Dedifferentiated amniotic fluid mesenchymal stem cell (primary cell): ENCODE results near the gene HIRA.
"Not testable (repeated sequence)": the region's sequence is repeated elsewhere in the genome, so short reads cannot be mapped to it uniquely, and the experiment has no call there.

Experiments used
- DNase-seq: peaks from one replicate; pipeline ENCODE4 v3.0.0-alpha.2; 2016; ENCODE audit errors: extremely low spot score

HIRA gene

GRCh38 chr22:19443544-19444211 lies 12.1 kb upstream of the HIRA start:
- DNase-seq, result no peak

DNA sequence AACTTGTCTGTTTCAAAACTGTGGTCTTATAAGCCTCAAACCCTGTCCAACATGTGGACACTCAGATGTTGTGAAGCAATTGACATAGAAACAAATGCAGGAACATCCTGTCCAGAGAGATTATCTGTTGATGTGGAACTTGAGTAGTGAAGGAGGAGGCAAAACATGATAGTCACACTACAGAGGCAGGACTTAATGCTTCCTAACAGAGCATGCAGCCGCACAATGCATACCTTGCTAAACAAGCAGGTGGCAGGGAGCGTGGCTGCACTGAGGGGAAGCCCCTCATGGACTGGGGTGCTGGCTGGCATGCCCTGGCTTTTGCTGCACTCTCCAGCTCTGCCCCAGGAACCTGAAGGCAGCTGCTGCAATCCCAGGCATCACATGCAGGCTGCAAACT lies 10.6 kb upstream of the HIRA start:
- no peak for DNase-seq

DNA sequence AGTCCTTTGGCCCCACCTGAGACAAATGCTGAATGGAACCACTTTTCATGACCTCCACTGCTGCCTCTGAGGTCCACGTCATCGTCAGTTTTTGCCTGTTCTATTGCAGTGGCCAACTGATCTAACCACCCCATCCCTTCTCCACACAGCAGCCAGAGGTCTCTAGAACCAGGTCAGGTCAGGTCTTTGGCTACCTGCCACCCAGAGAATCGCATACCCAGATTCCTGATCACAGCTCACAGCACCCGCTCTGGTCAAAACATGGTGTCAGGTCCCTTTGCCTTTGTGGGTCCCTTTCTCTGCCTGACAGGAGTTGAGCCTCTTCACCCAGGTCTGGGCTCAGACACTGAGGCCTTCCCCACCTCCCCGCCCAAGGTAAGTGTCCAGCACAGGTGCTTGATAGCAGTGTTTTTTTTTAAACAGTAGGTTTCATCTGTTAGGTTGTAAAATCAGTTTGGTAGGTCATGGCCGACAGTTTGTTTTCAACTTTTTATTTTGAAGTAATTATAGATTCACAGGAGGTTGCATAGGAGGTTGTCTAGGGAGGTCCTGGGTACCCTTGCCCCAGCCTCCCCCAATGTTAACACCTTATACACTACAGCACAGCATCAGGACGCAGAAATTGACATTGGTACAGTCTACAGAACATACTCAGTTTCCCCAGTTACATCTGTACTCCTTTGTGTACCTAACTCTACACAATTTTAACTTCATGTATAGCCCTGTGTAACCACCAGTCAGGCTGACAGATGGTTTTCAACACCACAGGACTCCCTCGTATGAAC lies 9.1 kb upstream of the HIRA start:
- DNase-seq, result no peak

- DNase-seq, result no peak
These were observed 6.8 kb upstream of the HIRA start for GRCh38 chr22:19438298-19438697.

- not testable (repeated sequence) for DNase-seq
These were observed 5.1 kb upstream of the HIRA start for GRCh38 chr22:19436444-19437161.

GRCh38 chr22:19434829-19435580 lies 3.5 kb upstream of the HIRA start:
- DNase-seq, result no peak

DNA sequence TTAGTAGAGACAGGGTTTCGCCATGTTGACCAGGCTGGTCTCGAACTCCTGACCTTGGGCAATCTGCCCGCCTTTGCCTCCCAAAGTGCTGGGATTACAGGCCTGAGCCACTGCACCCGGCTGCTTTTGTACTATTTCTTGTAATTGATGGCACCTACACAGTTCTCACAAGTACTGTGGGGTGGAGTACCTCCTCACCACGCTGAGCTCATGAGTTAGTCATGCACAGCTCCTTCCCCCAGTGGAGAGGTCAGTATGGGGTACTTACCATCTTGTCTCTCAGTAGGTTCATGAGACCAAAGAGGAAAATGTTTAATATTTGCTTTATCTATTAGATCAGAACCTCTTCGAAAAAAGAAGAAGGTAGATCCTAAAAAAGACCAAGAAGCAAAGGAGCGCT lies 2.9 kb upstream of the HIRA start:
- DNase-seq, result no peak

DNA sequence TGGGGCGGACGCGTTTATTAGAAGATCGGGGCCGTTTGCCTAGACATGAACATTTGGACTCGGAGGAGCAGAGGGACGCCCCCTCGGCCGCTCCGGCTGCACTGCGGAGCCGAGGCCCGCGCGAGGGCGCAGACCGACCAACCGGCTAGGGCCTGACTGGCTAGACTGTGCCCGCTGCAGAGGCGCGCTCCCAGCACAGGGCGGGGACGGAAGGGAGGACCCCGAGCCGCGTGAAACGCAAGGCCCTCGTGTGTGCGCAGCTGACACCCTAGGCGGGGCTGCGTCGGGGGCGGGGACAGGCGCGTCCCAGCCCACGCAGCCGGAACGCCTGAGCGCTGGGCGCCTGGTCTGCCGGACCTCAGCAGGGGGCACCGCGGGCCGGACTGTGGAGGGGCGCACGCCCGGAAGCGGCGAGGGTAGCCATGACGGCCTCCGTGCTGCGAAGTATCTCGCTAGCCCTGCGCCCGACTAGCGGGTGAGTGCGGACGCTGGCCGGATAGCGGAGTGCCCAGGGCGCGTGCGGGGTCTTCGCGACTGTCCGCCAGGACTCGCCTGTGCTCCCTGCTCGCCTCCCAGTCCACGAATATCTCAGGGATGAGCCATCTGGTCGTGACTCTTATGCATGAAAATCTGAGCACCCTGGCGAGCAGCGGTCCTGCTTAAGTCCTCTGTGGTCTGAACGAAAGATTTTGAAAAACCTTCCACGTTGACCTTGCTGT lies 759 bp upstream of the HIRA start, which contains the start of gene MRPL40:
Gene MRPL40 (plus strand): TSS at position 413 of the 719 bp plus-strand sequence. CDS start 10 bp downstream, at position 423.
- peak; percentile 87 for DNase-seq

DNA sequence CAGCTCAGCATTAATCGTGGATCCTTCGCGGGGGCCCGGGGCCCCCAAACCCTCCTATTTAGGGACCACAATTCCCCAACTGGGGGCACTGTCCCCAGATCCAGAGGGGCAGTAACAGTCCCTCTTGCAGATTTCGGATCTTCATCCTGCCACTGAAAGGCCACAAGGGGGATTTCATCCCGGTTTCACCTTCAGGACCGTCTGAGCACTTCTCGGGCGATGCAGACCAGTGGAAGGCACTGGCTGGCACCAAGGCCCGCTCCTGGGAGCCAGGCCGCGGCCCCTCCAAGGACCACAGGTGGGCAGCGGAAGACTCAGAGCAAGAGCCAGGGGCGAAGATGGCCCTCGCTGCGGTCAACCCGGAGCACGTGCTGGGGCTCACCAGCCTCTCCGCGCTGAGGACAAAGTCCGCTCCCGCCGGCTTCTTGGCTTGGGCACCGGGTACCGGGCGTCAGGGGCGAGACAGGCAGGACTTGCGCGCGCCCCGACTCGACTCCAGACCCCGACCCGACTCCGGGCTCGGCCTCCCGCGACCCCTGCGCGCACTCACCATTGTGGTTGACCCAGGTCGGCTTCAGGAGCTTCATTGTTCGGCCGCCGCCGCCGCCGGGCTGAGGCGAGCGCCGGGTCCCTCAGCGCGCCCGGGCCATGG lies 517 bp downstream of the HIRA start:
- DNase-seq, result no peak

DNA sequence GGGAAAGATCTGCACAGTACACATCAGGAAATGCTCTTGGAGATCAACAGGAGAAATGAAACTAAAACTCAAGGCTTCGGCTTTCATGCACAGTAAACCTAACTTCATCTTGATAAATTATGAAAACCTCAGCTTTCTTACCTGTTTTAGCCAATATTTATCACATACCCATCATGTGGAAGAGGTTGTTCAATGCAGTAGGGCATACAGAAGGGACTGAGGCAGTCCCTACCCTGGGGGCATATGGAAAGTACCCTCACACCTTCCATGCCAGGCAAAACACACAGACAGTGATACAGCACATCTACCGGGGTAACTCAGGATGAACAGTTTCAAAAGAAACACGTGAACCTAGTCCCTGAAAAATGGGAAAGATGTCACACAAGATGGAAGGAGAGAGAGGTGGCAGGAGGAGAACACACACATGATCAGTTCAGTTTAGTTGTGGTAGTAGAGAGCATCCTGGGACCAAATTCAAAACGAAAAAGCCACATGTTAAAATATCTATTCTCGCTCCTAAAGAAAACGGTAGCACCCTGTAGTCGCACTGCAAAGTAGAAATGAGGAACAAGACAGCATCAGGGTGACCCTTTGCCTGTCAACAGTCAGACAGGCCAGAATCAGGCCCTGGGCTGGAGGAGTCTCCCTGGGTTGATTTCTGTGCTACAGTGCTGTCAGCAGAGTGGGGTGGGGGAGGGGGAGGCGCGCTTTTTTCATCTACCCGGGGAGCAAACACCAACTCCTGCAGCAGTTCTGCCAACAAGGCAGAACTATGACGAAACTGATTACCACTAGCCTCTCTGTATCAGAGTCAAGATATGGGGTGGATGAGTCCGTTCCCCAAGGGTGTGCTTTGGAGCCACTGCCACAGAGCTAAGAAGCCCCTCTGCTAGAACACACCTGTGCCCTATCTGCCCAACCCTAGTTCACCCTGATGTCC lies 1.3 kb downstream of the HIRA start:
- DNase-seq, result peak; percentile 35

- no peak for DNase-seq
These were observed 7.4 kb downstream of the HIRA start for GRCh38 chr22:19424186-19424500.

- DNase-seq, result no peak
These were observed 8.9 kb downstream of the HIRA start for GRCh38 chr22:19422440-19423301.

- DNase-seq, result no peak
These were observed 11.2 kb downstream of the HIRA start for GRCh38 chr22:19420321-19420720.

- no peak for DNase-seq
These were observed 11.9 kb downstream of the HIRA start for GRCh38 chr22:19419464-19420178.

- no peak for DNase-seq
These were observed 12.5 kb downstream of the HIRA start for GRCh38 chr22:19419086-19419463.

DNA sequence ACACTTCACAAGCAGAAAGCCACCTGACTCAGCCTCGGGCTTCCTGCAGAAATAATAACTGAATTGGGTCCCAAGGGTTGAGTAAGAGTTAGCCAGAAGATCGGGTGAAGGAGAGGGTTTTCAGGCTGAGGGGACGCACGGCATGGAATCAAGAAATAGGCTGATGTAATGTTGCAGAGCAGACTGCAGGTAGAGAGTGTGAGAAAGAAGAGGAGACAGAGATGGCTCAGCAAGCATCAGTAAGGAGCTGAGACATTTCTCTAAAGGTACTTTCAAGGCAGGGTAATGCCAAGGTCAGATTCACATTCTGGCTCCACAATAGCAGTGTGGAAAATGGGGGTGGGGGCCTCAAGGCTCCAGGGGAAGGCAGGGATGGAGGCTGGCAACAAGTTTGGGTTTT lies 18.6 kb downstream of the HIRA start:
- no peak for DNase-seq

- no peak for DNase-seq
These were observed 19.1 kb downstream of the HIRA start for GRCh38 chr22:19412478-19412877.

- DNase-seq, result no peak
These were observed 19.9 kb downstream of the HIRA start for GRCh38 chr22:19411690-19412045.
